Vagina (tissue), 2 donors: ENCODE results near the gene GPC5. TPM values are rescaled to one million over a fixed set of nuclear protein-coding genes. Genes with fewer than 3 reads are reported as not detected.
"Not testable (repeated sequence)": the region's sequence is repeated elsewhere in the genome, so short reads cannot be mapped to it uniquely, and the experiment has no call there.

Experiments
- DNase-seq, 2 donors: peaks; one replicate each; pipeline ENCODE4 v3.0.0-alpha.2; 2017; ENCODE audit errors: extremely low spot score in 2 of 2
- H3K27ac ChIP-seq: fragments of 200-600 bp; sonication (generic); one replicate; pipeline ENCODE4 v1.5.1; 2019
- H3K27me3 ChIP-seq: fragments of 200-600 bp; sonication (generic); one replicate; pipeline ENCODE4 v1.5.1; 2019
- H3K36me3 ChIP-seq, 2 donors: fragments of 200-600 bp; sonication (generic); one replicate each; pipeline ENCODE4 v1.5.1; 2017 to 2019
- H3K4me1 ChIP-seq: fragments of 200-600 bp; sonication (generic); one replicate; pipeline ENCODE4 v1.5.1; 2019
- H3K4me3 ChIP-seq, 2 donors: fragments of 200-600 bp; sonication (generic); 1 replicate in 1 of 2; 2 replicates in 1 of 2; pipeline ENCODE4 v1.5.1; 2016 to 2019
- H3K9me3 ChIP-seq: fragments of 200-600 bp; sonication (generic); one replicate; pipeline ENCODE4 v1.5.1; 2019
- POLR2A ChIP-seq, 2 donors: fragments of 450-650 bp; IDR thresholded peaks; one replicate each; pipeline ENCODE4 v1.6.1; 2017; ENCODE audit warnings: antibody characterized with exemption in 2 of 2, mild to moderate bottlenecking in 2 of 2, moderate library complexity in 2 of 2
- POLR2AphosphoS5 ChIP-seq, 2 donors: sonication (generic); formaldehyde crosslinking; IDR thresholded peaks; one replicate each; pipeline ENCODE4 v1.9.0; 2017; ENCODE audit warnings: antibody characterized with exemption in 2 of 2, mild to moderate bottlenecking in 2 of 2, low read depth in 1 of 2; ENCODE audit not compliant: insufficient read depth in 1 of 2
- intact Hi-C: fragments of 100-400 bp; cut with DNase I; formaldehyde crosslinking; loops from one replicate; pipeline ENCODE4 v1.15.1; 2023
- total RNA-seq: library from RNA; depleted of rRNA; stranded (reverse); fragments of >200 nt; gene quantifications from one replicate; pipeline ENCODE4 v1.2.3, GENCODE V29; 2016
- TF ChIP-seq, protein P1 (sequence below), 3 experiments: fragments of 450-650 bp in 2 of 3; fragments of 200-600 bp in 1 of 3; sonication (generic) in 1 of 3; IDR thresholded peaks; one replicate each; pipeline ENCODE4 v1.5.1; 2017 to 2019; ENCODE audit warnings: antibody characterized with exemption in 3 of 3, mild to moderate bottlenecking in 2 of 3, moderate library complexity in 2 of 3

GPC5 gene
- total RNA-seq, 1 donor from 2014 or later, result 1.7 TPM

- TF ChIP-seq POLR2AphosphoS5 (IDR thresholded peaks at IDR 0.05; ENCODE audit: insufficient read depth in 1 of 2, low read depth in 1 of 2) (no peak), POLR2A (IDR thresholded peaks at IDR 0.05) (no peak)
- TF ChIP-seq, protein P1, sequence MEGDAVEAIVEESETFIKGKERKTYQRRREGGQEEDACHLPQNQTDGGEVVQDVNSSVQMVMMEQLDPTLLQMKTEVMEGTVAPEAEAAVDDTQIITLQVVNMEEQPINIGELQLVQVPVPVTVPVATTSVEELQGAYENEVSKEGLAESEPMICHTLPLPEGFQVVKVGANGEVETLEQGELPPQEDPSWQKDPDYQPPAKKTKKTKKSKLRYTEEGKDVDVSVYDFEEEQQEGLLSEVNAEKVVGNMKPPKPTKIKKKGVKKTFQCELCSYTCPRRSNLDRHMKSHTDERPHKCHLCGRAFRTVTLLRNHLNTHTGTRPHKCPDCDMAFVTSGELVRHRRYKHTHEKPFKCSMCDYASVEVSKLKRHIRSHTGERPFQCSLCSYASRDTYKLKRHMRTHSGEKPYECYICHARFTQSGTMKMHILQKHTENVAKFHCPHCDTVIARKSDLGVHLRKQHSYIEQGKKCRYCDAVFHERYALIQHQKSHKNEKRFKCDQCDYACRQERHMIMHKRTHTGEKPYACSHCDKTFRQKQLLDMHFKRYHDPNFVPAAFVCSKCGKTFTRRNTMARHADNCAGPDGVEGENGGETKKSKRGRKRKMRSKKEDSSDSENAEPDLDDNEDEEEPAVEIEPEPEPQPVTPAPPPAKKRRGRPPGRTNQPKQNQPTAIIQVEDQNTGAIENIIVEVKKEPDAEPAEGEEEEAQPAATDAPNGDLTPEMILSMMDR (IDR thresholded peaks at IDR 0.05), result no peak
- intact Hi-C loops, result no loop called here
- no peak overlapping the region for H3K27ac ChIP-seq
- no peaks in the 10 kb centered on the region for H3K9me3 ChIP-seq
- no peaks in the 10 kb centered on the region for H3K36me3 ChIP-seq
- no peaks in the 10 kb centered on the region for H3K4me1 ChIP-seq
- H3K27me3 ChIP-seq, result no peaks in the 10 kb centered on the region
- no peak overlapping the region for H3K4me3 ChIP-seq
- DNase-seq, result no peak
Measured at GRCh38 chr13:91776611-91777193, 378.3 kb downstream of the GPC5 start.

- no peaks in the 10 kb centered on the region for H3K36me3 ChIP-seq
- H3K4me1 ChIP-seq, result no peaks in the 10 kb centered on the region
- no peak for TF ChIP-seq POLR2A (IDR thresholded peaks at IDR 0.05)
- no peak for TF ChIP-seq POLR2AphosphoS5 (IDR thresholded peaks at IDR 0.05; ENCODE audit: insufficient read depth in 1 of 2, low read depth in 1 of 2)
- TF ChIP-seq, protein P1 (IDR thresholded peaks at IDR 0.05), result no peak
- no peak overlapping the region for H3K4me3 ChIP-seq
- intact Hi-C loops, result no loop called here
- H3K9me3 ChIP-seq, result no peaks in the 10 kb centered on the region
- DNase-seq, result no peak
- no peak overlapping the region for H3K27ac ChIP-seq
- H3K27me3 ChIP-seq, result no peaks in the 10 kb centered on the region
Measured at GRCh38 chr13:91778123-91778522, 379.7 kb downstream of the GPC5 start.

- H3K27ac ChIP-seq, H3K27me3 ChIP-seq, H3K9me3 ChIP-seq, H3K36me3 ChIP-seq, H3K4me1 ChIP-seq, H3K4me3 ChIP-seq, intact Hi-C loops, DNase-seq: not testable (repeated sequence)
Measured at GRCh38 chr13:91781982-91782691, 383.7 kb downstream of the GPC5 start.

DNA sequence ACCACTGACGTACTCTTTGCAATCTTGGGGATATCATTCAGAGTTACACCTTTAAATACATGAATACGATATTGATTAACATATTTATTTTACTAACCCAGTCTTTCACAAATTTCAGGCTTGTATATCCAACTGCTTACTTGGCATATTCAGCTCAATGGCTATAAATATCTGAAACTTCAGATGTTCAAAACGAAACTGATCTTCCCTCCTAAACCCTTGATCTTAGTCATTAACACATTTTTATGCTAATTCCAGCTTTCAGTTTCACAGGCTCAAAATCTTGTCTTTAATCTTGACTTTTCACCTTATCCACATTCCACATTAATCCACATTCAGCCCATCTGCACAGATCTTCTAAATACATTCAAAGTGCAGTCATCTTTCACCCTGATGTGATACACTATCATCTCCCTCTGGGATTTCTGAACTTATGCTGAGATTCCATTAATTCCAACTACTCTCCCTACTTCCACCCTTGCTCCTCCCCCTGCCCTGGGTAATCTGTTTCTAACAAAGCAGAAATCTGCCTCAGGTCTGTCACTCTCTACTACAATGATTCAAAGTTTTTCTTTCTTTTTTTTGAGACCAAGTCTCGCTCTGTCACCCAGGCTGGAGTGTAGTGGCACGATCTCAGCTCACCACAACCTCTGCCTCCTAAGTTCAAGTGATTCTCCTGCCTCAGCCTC, 387.2 kb downstream of the GPC5 start:
- H3K4me3 ChIP-seq, result no peak overlapping the region
- no peaks in the 10 kb centered on the region for H3K9me3 ChIP-seq
- no peak overlapping the region for H3K27ac ChIP-seq
- intact Hi-C loops, result no loop called here
- no peak for TF ChIP-seq POLR2A (IDR thresholded peaks at IDR 0.05)
- no peaks in the 10 kb centered on the region for H3K27me3 ChIP-seq
- no peaks in the 10 kb centered on the region for H3K36me3 ChIP-seq
- H3K4me1 ChIP-seq, result no peaks in the 10 kb centered on the region
- DNase-seq, result no peak

- no peak overlapping the region for H3K27ac ChIP-seq
- H3K36me3 ChIP-seq, result no peaks in the 10 kb centered on the region
- no peaks in the 10 kb centered on the region for H3K9me3 ChIP-seq
- DNase-seq, result no peak
- no peak overlapping the region for H3K4me3 ChIP-seq
- no peak for TF ChIP-seq POLR2AphosphoS5 (IDR thresholded peaks at IDR 0.05; ENCODE audit: insufficient read depth in 1 of 2, low read depth in 1 of 2)
- H3K4me1 ChIP-seq, result no peaks in the 10 kb centered on the region
- intact Hi-C loops, result no loop called here
- no peaks in the 10 kb centered on the region for H3K27me3 ChIP-seq
Measured at GRCh38 chr13:91792054-91792453, 393.6 kb downstream of the GPC5 start.

GRCh38 chr13:91797567-91797966, 399.1 kb downstream of the GPC5 start:
- H3K36me3 ChIP-seq, result no peaks in the 10 kb centered on the region
- intact Hi-C loops, result no loop called here
- TF ChIP-seq, protein P1 (IDR thresholded peaks at IDR 0.05), result no peak
- TF ChIP-seq POLR2A (IDR thresholded peaks at IDR 0.05) (no peak), POLR2AphosphoS5 (IDR thresholded peaks at IDR 0.05; ENCODE audit: insufficient read depth in 1 of 2, low read depth in 1 of 2) (no peak)

GRCh38 chr13:91798338-91798737, 399.9 kb downstream of the GPC5 start:
- H3K9me3 ChIP-seq, H3K27me3 ChIP-seq, H3K4me3 ChIP-seq, H3K27ac ChIP-seq, DNase-seq, H3K36me3 ChIP-seq, intact Hi-C loops, H3K4me1 ChIP-seq: not testable (repeated sequence)

More at GRCh38 chr13:91797567-91797966, 399.1 kb downstream of the GPC5 start:
- Histone ChIP-seq H3K27ac (no peak overlapping the region), H3K9me3 (no peaks in the 10 kb centered on the region), H3K27me3 (no peaks in the 10 kb centered on the region), H3K4me3 (no peak overlapping the region), H3K4me1 (no peaks in the 10 kb centered on the region)
- DNase-seq, result no peak

- H3K4me3 ChIP-seq, H3K27me3 ChIP-seq, H3K9me3 ChIP-seq, DNase-seq, H3K36me3 ChIP-seq, H3K27ac ChIP-seq, H3K4me1 ChIP-seq, intact Hi-C loops: not testable (repeated sequence)
Measured at GRCh38 chr13:91801772-91802171, 403.4 kb downstream of the GPC5 start.
